Tongue (tissue), 1 donor: Measurements from ENCODE around the gene LAMA3. TPM values are rescaled to one million over a fixed set of nuclear protein-coding genes. Genes with fewer than 3 reads are reported as not detected.

ENCODE experiments used
- total RNA-seq: library from RNA; depleted of rRNA; stranded (reverse); fragments of >200 nt; gene quantifications from one replicate; pipeline ENCODE4 v1.2.3, GENCODE V29; 2014

The LAMA3 gene
- total RNA-seq, 1 donor from 2014 or later, result 37.0 TPM

Other genes with a start within 250 kb of the LAMA3 start
- gene RIOK3, start 236.2 kb upstream of the LAMA3 start, total RNA-seq, result 93.3 TPM
- 10.4 TPM for gene RMC1, start 185.9 kb upstream of the LAMA3 start, total RNA-seq
- gene NPC1, start 102.9 kb upstream of the LAMA3 start, total RNA-seq, result 30.4 TPM
- 9.2 TPM for gene ANKRD29, start 26.5 kb upstream of the LAMA3 start, total RNA-seq